ENCODE data around the gene BAIAP3. TPM values are rescaled to one million over a fixed set of nuclear protein-coding genes. Genes with fewer than 3 reads are reported as not detected.

The BAIAP3 gene
- total RNA-seq, 4 donors from 2014 or later = 17.9 to 160 (median 29.0) TPM

GRCh38 chr16:1314399-1315068, 18.9 kb upstream of the BAIAP3 start:
- Histone ChIP-seq H3K36me3 (peaks cover 0 to 61% (median 0%) of the 10 kb centered on the region in 3 donors), H3K27ac (no peak overlapping the region), H3K9me3 (no peaks in the 10 kb centered on the region), H3K4me3 (no peak overlapping the region), H3K27me3 (no peaks in the 10 kb centered on the region), H3K4me1 (peaks cover 8 to 36% (median 21%) of the 10 kb centered on the region in 4 donors)
- TF ChIP-seq CTCF (IDR thresholded peaks at IDR 0.05) (no peak), POLR2A (IDR thresholded peaks at IDR 0.05) (no peak)
- no peak for DNase-seq

- no peak for TF ChIP-seq POLR2A (IDR thresholded peaks at IDR 0.05)
- no peak for TF ChIP-seq CTCF (IDR thresholded peaks at IDR 0.05)
- DNase-seq = no peak
- H3K4me3 ChIP-seq = no peak overlapping the region
- peaks cover 0 to 70% (median 0%) of the 10 kb centered on the region in 3 donors for H3K36me3 ChIP-seq
- H3K27ac ChIP-seq = no peak overlapping the region
- H3K27me3 ChIP-seq = no peaks in the 10 kb centered on the region
- no peaks in the 10 kb centered on the region for H3K9me3 ChIP-seq
- H3K4me1 ChIP-seq = peaks cover 8 to 36% (median 21%) of the 10 kb centered on the region in 4 donors
These were observed 18.1 kb upstream of the BAIAP3 start for GRCh38 chr16:1315081-1316032.

GRCh38 chr16:1316033-1316405, 17.4 kb upstream of the BAIAP3 start:
- H3K4me1 ChIP-seq = peaks cover 8 to 29% (median 18%) of the 10 kb centered on the region in 4 donors
- H3K9me3 ChIP-seq = no peaks in the 10 kb centered on the region
- no peaks in the 10 kb centered on the region for H3K27me3 ChIP-seq
- H3K27ac ChIP-seq = no peak overlapping the region
- no peak for DNase-seq
- no peak overlapping the region for H3K4me3 ChIP-seq
- TF ChIP-seq CTCF (IDR thresholded peaks at IDR 0.05) (no peak), POLR2A (IDR thresholded peaks at IDR 0.05) (no peak)
- peaks cover 0 to 76% (median 0%) of the 10 kb centered on the region in 3 donors for H3K36me3 ChIP-seq

GRCh38 chr16:1317479-1318267, 15.8 kb upstream of the BAIAP3 start:
- H3K9me3 ChIP-seq = no peaks in the 10 kb centered on the region
- no peaks in the 10 kb centered on the region for H3K27me3 ChIP-seq
- no peak overlapping the region for H3K4me3 ChIP-seq
- H3K4me1 ChIP-seq = peaks cover 0 to 13% (median 2%) of the 10 kb centered on the region in 4 donors
- peaks cover 0 to 87% (median 0%) of the 10 kb centered on the region in 3 donors for H3K36me3 ChIP-seq
- TF ChIP-seq POLR2A (IDR thresholded peaks at IDR 0.05) = no peak
- TF ChIP-seq CTCF (IDR thresholded peaks at IDR 0.05) = no peak
- DNase-seq = no peak
- no peak overlapping the region for H3K27ac ChIP-seq

GRCh38 chr16:1318268-1318545, 15.2 kb upstream of the BAIAP3 start:
- no peak for TF ChIP-seq POLR2A (IDR thresholded peaks at IDR 0.05)
- no peak for TF ChIP-seq CTCF (IDR thresholded peaks at IDR 0.05)
- H3K4me1 ChIP-seq = peaks cover 0 to 8% (median 0%) of the 10 kb centered on the region in 4 donors
- no peaks in the 10 kb centered on the region for H3K9me3 ChIP-seq
- DNase-seq = no peak
- no peaks in the 10 kb centered on the region for H3K27me3 ChIP-seq
- H3K4me3 ChIP-seq = no peak overlapping the region
- H3K36me3 ChIP-seq = peaks cover 0 to 89% (median 0%) of the 10 kb centered on the region in 3 donors
- H3K27ac ChIP-seq = no peak overlapping the region

Measured in Peyer's patch (tissue), 4 donors.